GM12891 (cell line): ENCODE results near the gene KRTAP6-3.

Experiments used
- DNase-seq: peaks from one replicate; pipeline ENCODE4 v3.0.0; 2011; ENCODE audit warnings: low spot score; ENCODE audit not compliant: insufficient read length
- FAIRE-seq: peaks from 2 replicates; lab custom pipeline; 2011; peaks lifted over from hg19 to GRCh38; lab: Jason Lieb, UNC
- PAX5 ChIP-seq: IDR thresholded peaks from 2 replicates; pipeline ENCODE4 v1.6.1; 2011; ENCODE audit warnings: low read length, moderate library complexity, mild to moderate bottlenecking; ENCODE audit not compliant: insufficient read depth, severe bottlenecking
- POLR2A ChIP-seq: IDR thresholded peaks from 2 replicates; pipeline ENCODE4 v1.6.1; 2011; ENCODE audit warnings: low read depth, low read length, control low read depth
- POLR2AphosphoS5 ChIP-seq: IDR thresholded peaks from 2 replicates; pipeline ENCODE4 v1.6.1; 2011; ENCODE audit warnings: low read depth, low read length, control low read depth
- POU2F2 ChIP-seq: IDR thresholded peaks from 2 replicates; pipeline ENCODE4 v1.6.1; 2011; ENCODE audit warnings: low read depth, mild to moderate bottlenecking, control low read depth, low read length, moderate library complexity
- SPI1 ChIP-seq: IDR thresholded peaks from 2 replicates; pipeline ENCODE4 v1.6.1; 2011; ENCODE audit warnings: low read depth, low read length, control low read depth
- TAF1 ChIP-seq: IDR thresholded peaks from 2 replicates; pipeline ENCODE4 v1.6.1; 2011; ENCODE audit warnings: low read depth, low read length, control low read depth

The KRTAP6-3 gene

DNA sequence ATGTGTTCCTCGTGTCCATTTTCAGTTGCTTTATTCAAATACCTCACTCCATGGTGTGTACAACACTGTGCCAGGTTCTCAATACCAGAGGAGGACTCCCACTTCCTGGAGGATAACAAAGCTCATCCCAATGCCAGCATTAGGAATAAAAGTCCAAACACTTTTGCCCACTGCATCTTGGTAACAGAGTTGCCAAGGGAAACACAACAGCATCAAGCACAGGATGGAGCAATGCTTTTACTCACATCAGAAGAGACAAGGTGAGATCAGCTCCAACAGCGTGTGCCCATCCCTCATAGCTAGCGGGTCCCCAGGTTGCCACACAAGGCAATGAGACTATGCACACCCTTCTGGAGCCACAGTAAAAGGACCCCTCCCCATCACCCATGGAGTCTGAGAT, 31.1 kb downstream of the KRTAP6-3 start:
- TF ChIP-seq POU2F2, result no peak
- TF ChIP-seq POLR2A, result no peak
- TF ChIP-seq TAF1, result no peak
- no peak for TF ChIP-seq SPI1
- no peak for TF ChIP-seq POLR2AphosphoS5
- TF ChIP-seq PAX5, result no peak
- no peak for FAIRE-seq

DNA sequence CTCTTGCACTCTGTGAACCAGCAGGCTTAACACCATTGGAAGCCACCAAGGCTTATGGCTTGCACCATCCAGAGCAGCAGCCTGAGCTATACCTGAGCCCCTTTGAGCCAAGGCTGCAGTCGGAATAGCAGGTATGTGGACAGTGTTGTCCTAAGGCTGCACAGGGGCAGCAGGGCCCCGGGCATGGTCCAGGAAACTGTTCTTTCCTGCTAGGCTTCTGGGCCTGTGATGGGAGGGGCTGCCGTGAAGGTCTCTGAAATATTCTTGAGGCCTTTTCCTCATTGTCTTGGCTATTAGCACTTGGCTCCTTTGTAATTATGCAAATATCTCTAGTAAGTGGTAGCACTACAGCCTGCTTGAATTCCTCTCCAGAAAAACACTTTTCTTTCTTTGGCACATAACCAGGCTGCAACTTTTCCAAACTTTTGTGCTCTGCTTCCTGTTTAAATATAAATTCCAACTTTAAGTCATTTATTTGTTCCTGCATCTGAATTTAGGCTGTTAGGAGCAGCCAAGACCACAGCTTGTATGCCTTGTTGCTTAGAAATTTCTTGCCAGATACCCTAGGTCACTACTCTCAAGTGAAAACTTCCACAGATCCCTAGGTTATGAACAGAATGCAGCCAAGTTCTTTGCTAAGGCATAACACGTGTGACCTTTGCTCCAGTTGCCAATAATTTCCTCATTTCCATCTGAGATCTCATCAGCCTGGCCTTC, 33.4 kb downstream of the KRTAP6-3 start:
- DNase-seq (no peak), FAIRE-seq (no peak)
- no peak for TF ChIP-seq SPI1
- TF ChIP-seq PAX5, result no peak
- no peak for TF ChIP-seq POU2F2
- TF ChIP-seq TAF1, result no peak
- TF ChIP-seq POLR2A, result no peak
- no peak for TF ChIP-seq POLR2AphosphoS5

More for the DNA sequence above, 31.1 kb downstream of the KRTAP6-3 start:
- no peak for DNase-seq

DNA sequence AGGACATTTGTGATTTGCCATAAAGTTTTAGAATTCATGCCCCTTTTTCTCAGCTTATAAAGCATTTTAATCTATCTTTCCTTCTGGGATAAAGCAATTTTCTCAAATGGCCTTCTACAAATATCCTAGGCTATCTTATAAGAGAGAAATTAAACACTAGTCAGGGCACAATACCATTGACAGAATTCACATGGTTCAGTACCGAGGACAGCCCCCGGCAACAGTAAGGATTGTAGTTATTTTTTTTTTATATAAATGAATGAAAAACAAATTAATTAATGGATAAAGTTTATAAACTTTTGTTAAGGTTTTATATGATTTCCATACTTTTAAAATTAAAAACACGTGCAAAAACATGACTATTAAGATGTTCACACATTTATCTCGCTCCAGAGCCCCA, 35.9 kb downstream of the KRTAP6-3 start:
- no peak for FAIRE-seq
- DNase-seq, result no peak
- no peak for TF ChIP-seq TAF1
- no peak for TF ChIP-seq POLR2AphosphoS5
- TF ChIP-seq SPI1, result no peak
- no peak for TF ChIP-seq PAX5
- no peak for TF ChIP-seq POU2F2

DNA sequence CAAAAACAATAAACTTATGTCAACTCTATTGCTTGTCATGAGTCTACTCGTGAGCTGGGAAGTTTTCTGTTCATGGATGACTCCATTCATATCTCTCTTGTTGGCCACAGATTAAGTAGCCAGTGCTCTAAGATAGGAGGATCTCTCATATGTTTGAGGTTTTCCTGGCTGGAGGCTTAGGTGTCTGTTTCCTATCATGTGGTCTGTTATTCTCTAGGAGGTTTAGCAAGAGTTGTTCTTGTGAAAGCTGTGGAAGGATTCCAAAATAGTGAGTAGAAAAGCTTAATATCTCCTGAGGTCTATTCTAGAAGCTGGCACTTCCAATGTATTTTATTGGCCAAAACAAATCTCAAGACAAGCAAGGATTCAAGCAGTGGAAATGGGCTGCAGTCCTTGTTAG, 37.0 kb downstream of the KRTAP6-3 start:
- no peak for FAIRE-seq
- TF ChIP-seq POLR2AphosphoS5 (no peak), TAF1 (no peak)
- DNase-seq, result no peak

DNA sequence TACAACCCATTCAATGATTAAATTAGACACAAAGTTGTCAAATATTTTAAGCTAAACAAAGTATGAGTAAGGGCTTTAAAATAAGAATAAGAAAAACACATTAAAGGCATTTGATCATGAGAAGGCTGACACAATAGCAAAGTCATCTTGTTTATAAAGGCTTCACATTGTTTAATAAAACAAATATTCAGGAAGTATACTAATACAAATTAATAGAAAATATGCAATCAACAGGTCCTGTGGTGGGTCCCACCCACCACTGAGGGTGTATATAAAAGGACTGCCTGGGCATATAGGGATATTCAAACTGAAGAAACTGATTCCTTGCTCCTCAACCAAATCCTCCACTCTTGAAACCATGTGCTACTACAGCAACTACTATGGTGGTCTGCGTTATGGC, 42.7 kb downstream of the KRTAP6-3 start, which contains the start of gene KRTAP20-2:
Gene KRTAP20-2 (plus strand): TSS at position 301 of the 400 bp plus-strand sequence. CDS start 58 bp downstream, at position 359.
- TF ChIP-seq SPI1, result no peak
- TF ChIP-seq TAF1, result no peak
- no peak for TF ChIP-seq POLR2AphosphoS5
- no peak for TF ChIP-seq POLR2A
- TF ChIP-seq POU2F2, result no peak
- no peak for TF ChIP-seq PAX5
- DNase-seq, result no peak
- no peak for FAIRE-seq

DNA sequence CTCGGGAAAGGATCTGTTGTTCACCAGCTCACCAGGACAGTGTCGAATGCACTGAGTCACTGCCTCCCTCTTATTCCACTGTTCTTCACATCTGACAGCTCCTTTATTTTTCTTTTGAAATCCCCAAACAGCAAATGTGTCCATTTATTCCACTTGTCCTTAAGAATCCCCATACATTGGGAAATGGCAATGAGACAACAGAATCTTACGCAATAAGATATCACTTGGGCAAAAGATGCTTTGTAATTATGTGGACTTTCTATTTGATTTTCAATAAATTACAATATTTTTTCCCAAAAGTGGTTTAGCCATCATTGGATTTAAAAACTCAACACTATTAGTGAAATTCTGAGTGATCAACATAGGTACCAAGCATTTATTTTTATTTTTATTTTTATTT, 46.4 kb downstream of the KRTAP6-3 start:
- TF ChIP-seq POU2F2 (no peak), POLR2A (no peak), SPI1 (no peak)
- FAIRE-seq (no peak), DNase-seq (no peak)

DNA sequence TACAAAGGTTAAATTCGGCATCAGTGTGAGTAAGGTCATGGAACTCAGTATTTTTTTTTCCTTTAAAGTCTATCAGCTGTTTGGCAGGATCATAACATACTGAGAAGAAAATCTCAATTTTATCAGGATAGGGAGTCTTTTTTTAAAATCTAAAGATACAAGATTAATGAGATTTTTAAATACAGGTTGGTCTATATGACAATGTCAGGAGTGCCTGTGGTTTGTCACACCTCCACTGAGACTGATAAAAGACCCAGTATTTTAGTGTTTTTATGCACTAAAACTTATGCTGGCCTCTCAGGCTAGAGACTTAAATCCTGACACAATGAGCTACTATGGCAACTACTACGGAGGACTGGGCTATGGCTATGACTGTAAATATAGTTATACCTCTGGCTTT, 50.3 kb downstream of the KRTAP6-3 start, which contains the start of gene KRTAP20-3:
Gene KRTAP20-3 (plus strand): TSS at position 301 of the 400 bp plus-strand sequence.
- no peak for TF ChIP-seq POLR2A
- TF ChIP-seq PAX5, result no peak
- TF ChIP-seq SPI1, result no peak
- no peak for TF ChIP-seq POLR2AphosphoS5
- no peak for TF ChIP-seq POU2F2
- no peak for TF ChIP-seq TAF1
- FAIRE-seq, result no peak
- DNase-seq, result no peak
